CD4-positive, alpha-beta T cell treated with Interleukin-4 for 1 hour (primary cell): ENCODE data around the gene PHAF1.
A peak's percentile ranks its signal among the peaks of the same experiment; 100 is the strongest.
"Not testable (repeated sequence)": the region's sequence is repeated elsewhere in the genome, so short reads cannot be mapped to it uniquely, and the experiment has no call there.

Experiments used
- DNase-seq, 2 donors: peaks; one replicate each; pipeline ENCODE4 v3.0.0-alpha.2; 2020 to 2022

The PHAF1 gene

DNA sequence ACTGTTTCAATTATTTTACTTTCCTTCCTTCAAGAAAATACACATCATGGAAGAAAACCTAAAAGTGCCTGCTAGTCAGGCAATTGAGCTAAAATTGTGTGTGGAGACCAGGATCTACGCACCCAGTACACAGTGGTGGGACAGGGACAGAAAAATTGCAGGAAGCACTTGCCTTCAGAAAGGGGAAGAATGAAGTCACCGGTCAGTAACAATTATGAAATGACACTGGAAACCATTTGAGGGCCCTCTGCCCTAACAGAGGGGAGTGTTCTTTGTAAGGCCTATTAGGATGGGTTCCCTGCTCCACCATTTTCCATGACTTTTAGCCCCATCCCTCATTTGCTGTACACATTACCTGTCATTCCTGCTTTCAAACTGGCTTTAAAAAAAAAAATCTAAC is 4.5 kb upstream of the PHAF1 start:
- DNase-seq = no peak

DNA sequence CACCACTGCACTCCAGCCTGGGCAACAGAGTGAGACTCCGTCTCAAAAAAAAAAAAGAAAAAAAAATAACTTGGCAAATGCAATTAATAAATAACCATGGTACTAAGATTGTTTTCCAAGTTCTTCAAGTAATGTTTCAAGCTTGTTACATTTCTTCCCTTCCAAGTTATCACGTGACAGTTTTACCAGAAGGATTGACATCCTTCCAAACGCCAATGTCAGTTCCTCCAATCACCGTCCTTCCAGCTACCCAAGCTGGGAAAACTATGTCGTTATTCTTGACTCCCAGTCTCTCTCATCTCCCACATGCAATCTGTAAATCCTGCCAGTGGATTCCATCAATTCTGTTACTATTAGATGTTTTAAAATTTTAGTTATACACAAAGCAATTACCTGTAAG is 3.9 kb upstream of the PHAF1 start:
- no peak for DNase-seq

DNA sequence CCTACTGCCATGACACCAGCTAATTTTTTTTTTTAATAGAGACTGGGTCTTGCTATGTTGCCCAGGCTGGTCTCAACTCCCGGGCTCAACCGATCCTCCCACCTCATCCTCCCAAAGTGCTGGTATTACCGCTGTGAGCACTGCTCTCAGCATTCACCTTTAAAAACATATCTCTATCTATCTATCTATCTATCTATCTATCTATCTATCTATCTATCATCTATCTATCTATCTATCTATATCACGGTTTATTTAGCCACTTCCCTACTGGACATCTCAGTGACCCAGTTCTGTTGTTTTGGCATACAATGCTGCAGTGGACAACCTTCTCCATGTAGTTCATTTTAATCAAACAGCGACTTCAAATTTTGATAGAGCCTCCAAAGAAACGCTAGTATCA is 1.3 kb upstream of the PHAF1 start:
- DNase-seq = no peak

DNA sequence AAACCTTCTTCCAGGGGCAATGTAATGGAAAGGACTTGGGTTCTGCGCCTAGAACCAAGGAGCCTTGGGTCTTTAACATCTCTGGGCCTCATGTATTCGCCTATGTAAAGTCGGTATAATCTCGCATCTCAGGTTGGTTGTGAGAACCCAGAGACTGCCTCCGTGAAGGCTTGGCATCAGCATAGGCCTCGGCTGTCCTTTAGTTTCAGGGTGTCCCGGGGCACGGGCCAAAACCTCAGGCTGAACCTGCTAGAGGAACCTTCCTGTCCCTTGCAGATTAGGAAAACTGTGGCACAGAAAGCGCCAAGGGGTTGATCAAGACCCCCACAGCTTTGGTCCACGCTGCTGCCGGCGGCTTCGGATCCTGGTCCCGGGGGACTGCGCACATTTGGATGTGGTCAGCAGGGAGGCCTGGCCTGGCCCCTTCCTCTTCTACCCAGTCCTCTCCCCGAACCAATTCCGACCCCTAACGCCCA is 772 bp upstream of the PHAF1 start:
- DNase-seq = no peak

DNA sequence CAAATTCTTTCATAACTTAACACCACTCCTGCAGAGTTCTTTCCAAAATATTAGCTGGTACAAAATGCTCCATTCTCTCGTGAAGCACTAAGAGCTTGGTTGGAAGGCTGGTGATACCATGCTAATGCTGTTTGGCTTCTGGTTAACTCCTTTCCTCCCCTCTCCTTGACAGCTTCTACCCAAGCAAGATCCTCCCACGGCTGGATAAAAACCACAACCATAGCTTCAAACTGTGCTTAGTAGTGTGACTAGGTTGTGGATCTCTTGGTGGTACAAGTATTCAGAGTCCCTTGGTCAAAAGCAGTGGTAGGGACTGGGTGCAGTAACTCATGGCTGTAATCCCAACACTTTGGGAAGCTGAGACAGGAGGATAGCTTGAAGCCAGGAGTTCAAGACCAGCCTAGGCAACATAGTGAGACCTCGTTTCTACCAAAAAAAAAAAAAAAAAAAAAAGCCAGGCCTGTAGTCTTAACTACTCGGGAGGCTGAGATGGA is 2.3 kb downstream of the PHAF1 start:
- no peak for DNase-seq

DNA sequence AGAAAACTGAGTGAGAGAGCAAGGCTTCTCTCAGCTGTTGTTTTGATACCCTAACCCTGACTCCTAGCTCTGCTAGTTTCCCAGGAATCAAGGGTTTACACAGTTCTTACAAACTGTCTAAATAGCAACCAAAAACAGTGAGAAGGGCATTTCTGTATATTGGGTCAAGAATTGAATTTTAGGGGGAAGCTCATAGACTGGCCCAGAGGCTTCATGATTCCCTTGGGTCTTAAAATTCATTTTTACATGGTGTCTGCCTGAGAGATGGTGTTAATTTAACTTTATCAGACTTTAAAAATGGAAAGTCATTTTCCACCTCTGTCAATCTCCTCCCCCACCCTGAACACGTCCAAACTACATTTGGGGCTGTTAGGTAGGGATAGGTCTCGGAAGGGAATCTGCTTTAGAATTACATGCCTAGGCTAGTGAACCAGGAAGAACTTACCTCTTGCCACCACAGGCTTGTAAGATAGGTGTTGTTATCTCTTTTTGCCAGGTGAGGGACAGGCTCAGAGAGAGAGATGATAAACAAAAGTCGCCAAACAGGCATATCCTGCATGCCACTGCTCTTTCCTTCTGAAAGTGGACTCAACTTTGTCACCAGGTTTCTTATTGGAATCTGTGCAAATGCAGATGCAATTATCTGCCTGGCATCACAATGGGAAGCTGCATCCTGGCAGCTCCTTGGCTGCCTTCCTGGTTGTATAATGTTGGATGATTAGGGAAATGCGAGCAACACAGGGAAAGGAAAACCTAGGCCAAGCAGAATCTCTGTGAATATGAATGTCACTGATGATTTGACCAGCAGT is 3.1 kb downstream of the PHAF1 start:
- DNase-seq = no peak

DNA sequence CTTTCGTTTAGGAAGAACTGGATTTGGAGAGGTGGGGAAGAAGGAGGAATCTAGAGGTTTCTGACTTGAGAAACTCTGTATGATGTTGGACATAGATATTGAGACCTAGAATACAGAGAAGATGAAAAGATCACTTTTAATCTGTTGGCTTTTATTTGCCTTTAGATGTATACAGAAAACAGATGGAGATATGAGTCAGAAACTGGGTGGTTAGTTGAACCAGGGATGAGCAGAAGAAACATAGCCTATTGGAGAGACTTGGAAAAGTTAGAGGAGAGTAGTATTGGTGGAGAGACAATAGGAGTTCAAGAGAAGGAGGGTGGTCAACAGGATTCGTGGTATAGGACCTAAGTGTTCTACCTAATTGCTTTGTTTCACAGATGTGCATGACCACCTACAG is 5.1 kb downstream of the PHAF1 start:
- no peak for DNase-seq

DNA sequence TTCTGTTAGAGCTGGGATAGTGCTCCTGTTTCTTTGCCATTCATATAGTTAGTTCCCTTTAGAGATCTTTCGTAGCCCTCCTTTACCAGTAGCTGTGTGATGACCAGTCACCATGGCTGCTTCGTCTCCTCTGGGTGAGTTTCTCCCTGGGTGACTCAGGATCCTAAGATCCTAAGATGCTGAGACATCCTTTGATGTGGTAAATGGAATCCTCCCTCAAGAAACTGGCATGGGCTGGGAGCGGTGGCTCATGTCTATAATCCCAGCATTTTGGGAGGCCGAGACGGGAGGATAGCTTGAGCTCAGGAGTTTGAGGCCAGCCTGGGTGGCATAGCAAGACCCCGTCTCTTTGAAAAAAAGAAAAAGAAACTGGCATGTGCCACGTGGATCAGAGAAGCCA is 5.9 kb downstream of the PHAF1 start:
- DNase-seq = no peak

DNA sequence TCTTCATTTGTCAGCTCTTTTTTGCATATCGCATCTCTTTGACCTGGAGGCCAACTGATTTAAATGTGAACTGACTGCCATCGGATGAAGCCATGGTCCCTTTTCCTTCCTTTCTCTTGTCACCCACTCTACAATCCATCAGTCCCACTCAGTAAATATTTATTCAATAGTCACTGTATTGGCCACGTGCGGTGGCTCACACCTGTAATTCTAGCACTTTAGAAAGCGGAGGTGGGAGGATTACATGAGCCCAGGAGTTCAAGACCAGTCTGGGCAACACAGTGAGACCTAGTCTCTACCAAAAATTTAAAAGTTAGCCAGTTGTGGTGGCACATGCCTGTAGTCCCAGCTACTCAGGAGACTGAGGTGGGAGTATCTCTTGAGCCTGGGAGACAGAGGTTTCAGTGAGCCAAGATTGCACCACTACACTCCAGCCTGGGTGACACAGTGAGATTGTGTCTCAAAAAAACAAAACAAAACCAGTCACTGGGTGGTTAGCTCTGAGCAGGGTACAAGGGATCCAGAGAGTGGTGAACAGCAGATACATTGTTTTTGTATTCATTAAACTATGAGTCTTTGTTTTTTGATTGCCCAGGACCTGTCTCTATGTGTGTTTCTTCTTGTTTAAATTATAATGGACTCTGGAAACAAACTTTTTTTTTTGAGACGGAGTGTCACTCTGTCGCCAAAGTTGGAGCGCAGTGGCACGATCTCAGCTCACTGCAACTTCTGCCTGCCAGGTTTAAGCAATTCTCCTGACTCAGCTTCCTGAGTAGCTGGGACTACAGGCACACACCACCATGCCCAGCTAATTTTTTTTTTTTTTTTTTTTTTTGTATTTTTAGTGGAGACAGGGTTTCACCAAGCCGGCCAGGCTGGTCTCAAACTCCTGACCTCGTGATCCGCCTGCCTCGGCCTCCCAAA is 6.9 kb downstream of the PHAF1 start:
- peak in 1 of 2 donors; percentile 24 for DNase-seq

DNA sequence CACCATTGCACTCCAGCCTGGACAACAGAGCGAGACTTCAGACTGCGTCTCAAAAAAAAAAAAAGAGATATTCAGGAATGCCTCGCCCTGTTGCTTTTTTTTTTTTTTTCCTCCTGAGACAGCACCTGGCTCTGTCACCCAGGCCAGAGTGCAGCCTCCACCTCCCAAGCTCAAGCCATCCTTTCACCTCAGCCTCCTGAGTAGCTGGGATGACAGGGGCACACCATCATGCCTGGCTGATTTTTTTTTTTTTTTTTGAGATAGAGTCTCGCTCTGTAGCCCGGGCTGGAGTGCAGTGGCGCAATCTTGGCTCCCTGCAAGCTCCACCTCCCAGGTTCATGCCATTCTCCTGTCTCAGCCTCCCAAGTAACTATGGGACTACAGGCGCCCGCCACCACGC is 8.0 kb downstream of the PHAF1 start:
- no peak for DNase-seq

DNA sequence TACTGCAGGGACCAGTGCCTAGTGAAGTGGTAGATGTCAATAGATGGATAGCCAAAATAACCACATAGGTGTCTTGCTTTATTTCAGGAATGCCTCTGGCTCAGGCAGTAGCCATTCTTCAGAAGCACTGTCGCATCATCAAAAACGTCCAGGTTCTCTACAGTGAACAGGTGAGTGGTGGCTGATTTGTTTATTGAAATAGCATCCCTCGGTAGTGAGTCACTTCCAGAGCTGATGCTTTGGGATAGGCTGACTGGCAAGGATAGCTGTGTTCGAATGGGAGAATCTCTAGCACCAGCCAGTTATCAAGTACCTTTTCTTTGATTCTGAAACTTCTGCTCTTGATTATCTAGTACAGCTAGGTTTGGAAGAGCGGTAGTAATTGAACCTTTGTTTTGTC is 10.3 kb downstream of the PHAF1 start:
- DNase-seq = no peak

DNA sequence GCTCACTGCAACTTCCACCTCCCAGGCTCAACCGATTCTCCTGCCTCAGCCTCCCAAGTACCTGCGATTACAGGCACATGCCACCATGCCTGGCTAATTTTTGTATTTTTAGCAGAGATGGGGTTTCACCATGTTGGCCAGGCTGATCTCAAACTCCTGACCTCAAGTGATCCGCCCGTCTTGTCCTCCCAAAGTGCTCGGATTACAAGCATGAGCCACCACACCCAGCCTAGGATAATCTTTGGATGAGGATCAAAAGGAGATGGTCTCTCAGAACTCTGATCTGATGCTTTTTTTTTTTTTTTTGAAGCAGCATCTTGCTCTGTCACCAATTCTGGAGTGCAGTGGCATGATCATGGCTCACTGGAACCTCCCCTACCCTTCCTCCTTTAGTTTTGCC is 13.1 kb downstream of the PHAF1 start:
- DNase-seq = not testable (repeated sequence)

DNA sequence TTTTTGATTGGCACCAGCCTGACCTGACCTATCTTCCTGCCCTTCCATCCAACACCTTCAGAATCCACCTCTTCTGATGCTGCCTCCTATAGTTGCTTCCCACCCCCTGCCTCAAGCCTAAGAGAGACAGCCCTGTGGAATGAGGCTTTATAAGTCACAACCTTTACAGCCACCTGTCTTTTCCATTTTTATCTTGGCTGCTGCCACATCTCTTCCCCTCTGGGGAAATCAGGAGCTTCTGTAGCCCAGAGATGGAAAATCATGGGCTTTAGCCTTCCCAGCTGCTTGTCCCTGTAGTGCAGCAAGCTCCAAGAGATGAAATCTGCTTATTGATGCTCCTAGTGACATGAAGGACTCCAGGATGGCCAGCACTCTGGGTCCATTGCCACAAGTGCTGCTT is 18.7 kb downstream of the PHAF1 start:
- DNase-seq = no peak

DNA sequence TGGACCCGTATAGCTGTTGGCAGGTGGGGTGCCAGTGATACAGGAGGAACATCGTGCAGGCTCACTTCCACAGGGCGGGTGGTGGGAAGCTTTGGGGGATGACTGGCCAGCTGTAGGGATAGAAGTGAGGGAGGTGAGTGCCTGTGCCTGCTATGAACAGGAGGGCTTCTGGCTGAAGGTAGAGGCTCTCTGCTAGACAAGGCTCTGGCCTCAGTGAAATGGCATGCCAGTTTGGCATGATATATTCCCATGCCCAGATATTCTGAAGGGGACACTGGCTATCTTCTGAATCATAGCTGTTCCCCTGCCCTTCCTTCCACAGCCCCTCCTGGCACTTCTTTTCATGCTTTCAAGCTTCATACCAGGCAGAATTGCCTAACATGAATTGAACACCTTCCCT is 19.1 kb downstream of the PHAF1 start:
- no peak for DNase-seq

DNA sequence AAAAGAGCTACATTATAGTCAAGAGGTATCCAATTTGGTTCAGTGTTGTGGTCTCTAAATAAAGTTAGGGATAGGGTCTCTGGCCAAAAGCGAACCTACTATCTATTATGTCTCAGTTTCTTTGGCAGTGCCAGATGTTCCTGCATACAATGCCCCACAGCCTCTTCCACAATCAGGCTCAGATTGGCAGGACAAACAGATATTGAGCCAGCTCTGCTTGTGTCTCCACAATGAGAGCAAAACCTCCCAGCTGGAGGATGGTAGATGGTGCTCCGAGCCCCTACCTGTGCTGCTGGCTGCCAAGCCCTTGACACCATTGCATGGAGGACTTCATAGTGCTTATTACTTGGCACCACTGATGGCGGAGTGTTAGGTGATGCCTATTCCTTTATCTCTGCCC is 19.7 kb downstream of the PHAF1 start:
- no peak for DNase-seq

DNA sequence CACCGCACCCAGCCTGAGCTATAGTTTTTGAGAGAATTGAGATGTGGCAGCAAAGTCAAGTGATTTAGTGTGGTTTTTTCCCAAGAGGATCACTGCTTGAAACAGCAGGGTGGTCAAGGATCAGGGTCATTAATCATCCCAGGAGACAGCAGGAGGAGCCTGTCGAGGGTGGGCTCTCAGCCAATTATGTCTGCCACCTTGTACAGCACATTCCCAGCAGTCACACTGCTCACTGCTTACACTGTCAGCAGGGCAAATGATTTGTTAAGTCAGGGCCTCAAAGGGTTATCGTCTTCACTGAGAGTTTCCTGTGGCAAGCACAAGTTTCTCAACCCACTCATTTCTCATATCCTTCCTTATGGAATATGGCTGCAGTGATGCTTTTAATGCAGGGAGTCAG is 27.9 kb downstream of the PHAF1 start:
- DNase-seq = no peak

DNA sequence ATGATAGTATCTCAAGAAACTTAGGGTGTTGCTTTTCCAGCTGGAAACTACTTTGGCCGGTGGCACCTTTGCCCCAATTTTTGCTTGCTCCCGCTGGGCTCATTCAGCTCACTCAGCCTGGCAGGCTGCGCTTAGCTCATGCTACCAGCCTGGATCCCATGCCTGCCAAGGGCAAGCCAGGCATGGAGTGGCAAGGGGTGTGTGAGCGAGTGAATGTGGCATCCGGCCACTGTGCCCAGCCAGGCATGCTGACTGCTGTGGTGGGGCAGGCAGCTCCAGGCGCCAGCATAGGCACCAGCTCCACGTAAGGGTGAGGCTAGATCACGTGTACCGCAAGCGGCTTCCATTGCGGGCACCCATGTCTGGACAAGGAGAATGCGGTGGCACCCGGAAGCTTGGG is 31.6 kb downstream of the PHAF1 start:
- no peak for DNase-seq

DNA sequence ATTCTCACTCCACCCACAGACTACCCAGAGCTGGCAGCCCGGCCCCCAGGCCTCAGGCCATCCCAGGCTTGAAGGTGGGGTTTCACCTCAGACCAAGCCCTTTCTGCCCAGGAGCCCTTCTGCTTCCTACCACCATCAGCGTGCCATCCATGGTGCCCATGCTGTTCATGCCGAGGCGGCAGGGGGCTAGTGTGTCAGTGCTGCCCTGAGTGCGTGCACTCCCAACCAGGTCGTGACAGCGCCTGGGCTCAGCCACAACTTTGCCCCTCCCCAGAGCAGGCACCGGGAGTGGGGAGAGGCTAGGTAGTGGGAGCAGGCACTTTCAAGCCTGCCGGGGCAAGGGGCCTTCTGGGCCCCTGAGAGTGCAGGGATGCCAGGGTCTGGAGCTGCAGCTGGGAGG is 32.6 kb downstream of the PHAF1 start:
- no peak for DNase-seq

DNA sequence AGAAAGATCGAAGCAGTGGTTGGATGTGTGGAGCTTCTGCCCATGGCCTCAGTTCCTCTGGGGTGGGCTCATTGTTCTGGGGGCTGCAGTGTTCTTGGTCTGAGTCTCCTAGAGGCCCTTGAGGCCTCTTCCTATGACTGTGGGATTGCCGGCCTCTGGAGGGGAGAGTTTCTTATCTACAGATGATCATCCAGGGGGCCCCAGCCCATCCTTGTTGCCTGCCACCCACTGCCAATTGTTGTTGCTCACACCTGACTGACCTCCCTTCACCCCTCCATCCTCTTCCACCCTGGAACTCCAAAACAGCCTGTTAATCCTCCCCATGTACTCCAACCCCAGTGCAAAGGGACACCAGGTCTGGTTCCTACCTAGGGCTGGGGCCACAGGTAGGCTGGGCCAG is 35.2 kb downstream of the PHAF1 start:
- DNase-seq = no peak

DNA sequence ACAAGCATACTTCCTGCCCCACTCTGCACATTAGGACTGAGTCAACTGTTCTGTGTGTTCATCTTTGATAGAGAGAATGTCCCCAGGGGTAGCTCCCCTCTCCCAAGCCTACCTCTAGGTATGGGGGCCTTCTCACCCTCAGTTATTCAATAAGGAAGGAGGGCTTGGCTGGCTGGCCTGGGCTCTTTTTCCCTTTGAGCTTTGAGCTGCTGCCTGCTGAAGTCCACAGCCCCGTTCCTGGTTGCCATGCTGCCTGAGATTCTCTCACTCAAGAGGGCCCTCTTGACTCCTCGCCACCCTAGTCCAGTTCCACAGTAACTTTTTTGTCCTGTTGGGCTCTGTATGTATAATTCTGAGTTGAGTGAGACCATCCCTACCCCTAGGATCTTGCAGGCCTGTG is 36.0 kb downstream of the PHAF1 start:
- DNase-seq = no peak

DNA sequence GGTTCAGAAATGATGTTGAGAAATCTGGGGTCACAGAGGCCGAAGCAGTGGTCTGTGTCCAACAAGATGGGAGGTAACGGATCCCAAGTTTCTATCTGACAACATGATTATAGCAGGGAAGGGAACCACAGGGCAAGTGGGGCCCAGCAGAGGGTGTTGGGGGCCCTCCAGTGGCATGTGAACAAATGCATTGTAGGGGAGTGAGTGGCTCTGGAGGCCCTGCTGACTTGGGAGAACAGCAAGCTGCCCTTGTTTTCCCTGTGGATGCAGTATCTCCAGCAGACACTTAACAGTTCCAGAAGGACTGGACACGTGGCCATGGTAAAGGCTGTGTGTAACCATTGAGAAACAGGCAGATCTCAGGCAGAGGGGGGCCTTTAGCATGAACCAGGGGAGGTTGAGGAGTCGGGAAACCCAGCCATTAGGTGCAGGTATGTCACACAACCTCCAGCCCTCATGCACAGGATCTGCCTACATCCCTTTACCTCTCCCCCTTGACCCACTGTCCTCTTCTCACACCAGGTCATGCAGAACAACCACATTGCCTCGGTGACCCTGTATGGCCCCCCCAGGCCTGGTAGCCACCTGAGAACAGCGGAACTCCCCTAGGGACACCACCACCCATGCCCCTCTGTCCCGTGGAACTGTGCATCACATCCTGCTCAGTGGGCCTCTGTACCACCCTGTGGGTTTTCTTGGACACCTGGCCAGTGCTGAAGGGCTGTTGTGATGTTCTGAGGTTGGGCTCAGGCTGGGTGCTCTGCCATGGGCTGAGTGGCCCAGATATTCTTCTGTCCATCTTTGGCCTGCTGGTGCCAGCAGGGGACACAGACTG is 37.0 kb downstream of the PHAF1 start:
- no peak for DNase-seq

DNA sequence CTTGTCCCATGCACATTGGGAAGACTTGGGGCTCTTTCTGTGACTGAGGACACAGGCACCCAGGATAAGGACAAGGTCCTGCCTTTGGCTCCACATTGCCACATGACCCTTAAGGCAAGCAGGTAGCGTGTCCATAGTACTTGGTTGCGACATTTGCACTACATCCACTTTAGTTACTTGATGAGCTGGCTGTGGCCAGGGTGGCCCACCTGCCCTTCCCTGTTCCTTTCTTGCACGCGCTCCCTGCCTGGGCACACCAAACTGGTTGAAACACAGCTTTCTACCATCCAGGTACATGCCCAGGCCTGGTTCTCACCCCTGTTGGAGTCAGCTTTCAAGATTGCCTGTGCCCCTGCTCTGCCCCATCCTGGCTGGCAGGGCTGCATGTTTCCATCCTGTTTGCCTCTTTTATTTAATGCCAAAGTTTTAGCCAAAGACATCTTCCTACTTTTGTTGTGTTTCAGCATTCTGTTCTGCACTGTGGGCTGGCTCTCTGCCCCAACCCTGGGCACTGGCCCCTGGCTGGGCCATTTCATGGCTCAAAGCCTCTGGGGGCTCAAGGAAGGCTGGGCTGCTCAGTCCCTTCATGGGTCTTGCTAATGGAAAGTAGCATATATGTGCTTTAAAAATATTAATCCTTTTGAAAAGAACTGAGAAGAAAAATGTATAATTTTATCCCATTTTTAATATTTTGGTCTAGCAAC is 37.8 kb downstream of the PHAF1 start:
- DNase-seq = no peak
